Measurements from ENCODE around the gene KIAA1217. TPM values are rescaled to one million over a fixed set of nuclear protein-coding genes. Genes with fewer than 3 reads are reported as not detected.

Gene KIAA1217
- total RNA-seq, 2 experiments from 2014 or later = 0.31 to 1.1 TPM

- intact Hi-C loops (cut with micrococcal nuclease) = loop anchor here (1.0 to 10.0 kb wide), 4 partner anchors 121 to 1349 kb away; no protein-coding TSS in a partner anchor
- CTCF ChIA-PET = interaction anchor here (0.6 to 6.2 kb wide), 9 partner anchors 10 to 1189 kb away, joined by 3 to 45 read pairs (median 4); no protein-coding TSS in a partner anchor
- POLR2A ChIA-PET = no interaction called here
- Mint-ChIP-seq H3K27me3 (peaks cover 11% of the 10 kb centered on the region), H3K4me3 (no peak overlapping the region), H3K9me3 (peaks cover 4% of the 10 kb centered on the region), H3K4me1 (ENCODE audit: low read depth) (no peaks in the 10 kb centered on the region), H3K27ac (no peak overlapping the region), H3K36me3 (no peaks in the 10 kb centered on the region)
- peak; percentile 56 for DNase-seq
Observed at GRCh38 chr10:24503461-24504320, 294.8 kb downstream of the KIAA1217 start.

GRCh38 chr10:24505759-24506158 is 296.8 kb downstream of the KIAA1217 start:
- Mint-ChIP-seq H3K9me3 (peaks cover 4% of the 10 kb centered on the region), H3K36me3 (no peaks in the 10 kb centered on the region), H3K27me3 (peaks cover 13% of the 10 kb centered on the region), H3K4me3 (no peak overlapping the region), H3K4me1 (ENCODE audit: low read depth) (no peaks in the 10 kb centered on the region), H3K27ac (no peak overlapping the region)
- no peak for DNase-seq
- POLR2A ChIA-PET = no interaction called here
- CTCF ChIA-PET = interaction anchor here (6.2 kb wide), 1 partner anchor 13 kb away, joined by 45 read pairs; no protein-coding TSS in a partner anchor
- intact Hi-C loops (cut with micrococcal nuclease) = loop anchor here (10.0 kb wide), 1 partner anchor 1351 kb away; no protein-coding TSS in a partner anchor

GRCh38 chr10:24513155-24513554 is 304.2 kb downstream of the KIAA1217 start:
- intact Hi-C loops (cut with micrococcal nuclease) = loop anchor here (10.0 kb wide), 1 partner anchor 308 kb away; the partner anchor contains the start of gene KIAA1217
- H3K9me3 Mint-ChIP-seq = no peaks in the 10 kb centered on the region
- DNase-seq = peak; percentile 27
- H3K36me3 Mint-ChIP-seq = no peaks in the 10 kb centered on the region
- no peak overlapping the region for H3K27ac Mint-ChIP-seq
- ChIA-PET POLR2A (no interaction called here), CTCF (no interaction called here)
- peaks cover 3% of the 10 kb centered on the region for H3K27me3 Mint-ChIP-seq
- no peaks in the 10 kb centered on the region for H3K4me1 Mint-ChIP-seq (ENCODE audit: low read depth)
- H3K4me3 Mint-ChIP-seq = no peak overlapping the region

GRCh38 chr10:24515481-24515880 is 306.5 kb downstream of the KIAA1217 start:
- Mint-ChIP-seq H3K27me3 (peaks cover 10% of the 10 kb centered on the region), H3K36me3 (no peaks in the 10 kb centered on the region), H3K4me1 (ENCODE audit: low read depth) (peaks cover 11% of the 10 kb centered on the region), H3K4me3 (no peak overlapping the region), H3K9me3 (no peaks in the 10 kb centered on the region), H3K27ac (no peak overlapping the region)
- ChIA-PET CTCF (interaction anchor here (2.0 kb wide), 1 partner anchor 11 kb away, joined by 5 read pairs; no protein-coding TSS in a partner anchor), POLR2A (no interaction called here)
- intact Hi-C loops (cut with micrococcal nuclease) = loop anchor here (5.0 to 10.0 kb wide), 2 partner anchors 153 to 311 kb away; partner anchors contain the start of gene KIAA1217
- DNase-seq = no peak

- no peak for DNase-seq
- H3K36me3 Mint-ChIP-seq = no peaks in the 10 kb centered on the region
- CTCF ChIA-PET = interaction anchor here (0.5 to 4.4 kb wide), 14 partner anchors 8 to 525 kb away, joined by 3 to 45 read pairs (median 3); no protein-coding TSS in a partner anchor
- H3K9me3 Mint-ChIP-seq = no peaks in the 10 kb centered on the region
- H3K4me1 Mint-ChIP-seq (ENCODE audit: low read depth) = peaks cover 11% of the 10 kb centered on the region
- H3K27ac Mint-ChIP-seq = no peak overlapping the region
- intact Hi-C loops (cut with micrococcal nuclease) = loop anchor here (5.0 to 10.0 kb wide), 2 partner anchors 156 to 314 kb away; partner anchors contain the start of gene KIAA1217
- POLR2A ChIA-PET = no interaction called here
- H3K27me3 Mint-ChIP-seq = peaks cover 7% of the 10 kb centered on the region
- H3K4me3 Mint-ChIP-seq = no peak overlapping the region
Observed at GRCh38 chr10:24518411-24518810, 309.5 kb downstream of the KIAA1217 start.

- Mint-ChIP-seq H3K36me3 (no peaks in the 10 kb centered on the region), H3K27ac (no peak overlapping the region), H3K4me1 (ENCODE audit: low read depth) (peaks cover 11% of the 10 kb centered on the region), H3K4me3 (no peak overlapping the region), H3K9me3 (no peaks in the 10 kb centered on the region), H3K27me3 (peaks cover 7% of the 10 kb centered on the region)
- intact Hi-C loops (cut with micrococcal nuclease) = loop anchor here (1.0 to 10.0 kb wide), 3 partner anchors 157 to 525 kb away; partner anchors contain the start of gene KIAA1217
- DNase-seq = peak; percentile 46
- ChIA-PET POLR2A (no interaction called here), CTCF (interaction anchor here (0.7 to 4.4 kb wide), 20 partner anchors 9 to 561 kb away, joined by 3 to 45 read pairs (median 3); no protein-coding TSS in a partner anchor)
Observed at GRCh38 chr10:24518981-24519597, 310.2 kb downstream of the KIAA1217 start.

GRCh38 chr10:24519950-24520349 is 311.0 kb downstream of the KIAA1217 start:
- peaks cover 7% of the 10 kb centered on the region for H3K27me3 Mint-ChIP-seq
- H3K4me1 Mint-ChIP-seq (ENCODE audit: low read depth) = peaks cover 11% of the 10 kb centered on the region
- peak; percentile 54 for DNase-seq
- no peak overlapping the region for H3K27ac Mint-ChIP-seq
- H3K36me3 Mint-ChIP-seq = no peaks in the 10 kb centered on the region
- H3K4me3 Mint-ChIP-seq = peak overlapping the region; percentile 31
- ChIA-PET CTCF (interaction anchor here (0.6 to 4.4 kb wide), 16 partner anchors 10 to 560 kb away, joined by 3 to 45 read pairs (median 4); no protein-coding TSS in a partner anchor), POLR2A (no interaction called here)
- intact Hi-C loops (cut with micrococcal nuclease) = loop anchor here (1.0 to 10.0 kb wide), 3 partner anchors 158 to 526 kb away; partner anchors contain the start of gene KIAA1217
- no peaks in the 10 kb centered on the region for H3K9me3 Mint-ChIP-seq

GRCh38 chr10:24524314-24524713 is 315.4 kb downstream of the KIAA1217 start:
- no peak overlapping the region for H3K27ac Mint-ChIP-seq
- POLR2A ChIA-PET = no interaction called here
- no peak overlapping the region for H3K4me3 Mint-ChIP-seq
- peaks cover 4% of the 10 kb centered on the region for H3K27me3 Mint-ChIP-seq
- intact Hi-C loops (cut with micrococcal nuclease) = no loop called here
- no peak for DNase-seq
- no peaks in the 10 kb centered on the region for H3K9me3 Mint-ChIP-seq
- peaks cover 6% of the 10 kb centered on the region for H3K4me1 Mint-ChIP-seq (ENCODE audit: low read depth)
- H3K36me3 Mint-ChIP-seq = no peaks in the 10 kb centered on the region
- CTCF ChIA-PET = no interaction called here

GRCh38 chr10:24526085-24526649 is 317.2 kb downstream of the KIAA1217 start:
- Mint-ChIP-seq H3K27ac (no peak overlapping the region), H3K9me3 (no peaks in the 10 kb centered on the region), H3K4me1 (ENCODE audit: low read depth) (no peaks in the 10 kb centered on the region), H3K27me3 (peaks cover 1% of the 10 kb centered on the region), H3K36me3 (no peaks in the 10 kb centered on the region), H3K4me3 (no peak overlapping the region)
- POLR2A ChIA-PET = no interaction called here
- intact Hi-C loops (cut with micrococcal nuclease) = no loop called here
- no peak for DNase-seq
- CTCF ChIA-PET = no interaction called here

GRCh38 chr10:24528946-24529345 is 320.0 kb downstream of the KIAA1217 start:
- no peaks in the 10 kb centered on the region for H3K4me1 Mint-ChIP-seq (ENCODE audit: low read depth)
- ChIA-PET POLR2A (no interaction called here), CTCF (interaction anchor here (1.1 kb wide), 1 partner anchor 534 kb away, joined by 4 read pairs; no protein-coding TSS in a partner anchor)
- H3K9me3 Mint-ChIP-seq = no peaks in the 10 kb centered on the region
- no peak for DNase-seq
- H3K27ac Mint-ChIP-seq = no peak overlapping the region
- H3K4me3 Mint-ChIP-seq = no peak overlapping the region
- intact Hi-C loops (cut with micrococcal nuclease) = no loop called here
- H3K27me3 Mint-ChIP-seq = peaks cover 1% of the 10 kb centered on the region
- no peaks in the 10 kb centered on the region for H3K36me3 Mint-ChIP-seq

GRCh38 chr10:24531439-24531838 is 322.5 kb downstream of the KIAA1217 start:
- CTCF ChIA-PET = no interaction called here
- Mint-ChIP-seq H3K27me3 (peaks cover 1% of the 10 kb centered on the region), H3K36me3 (no peaks in the 10 kb centered on the region), H3K27ac (no peak overlapping the region), H3K9me3 (no peaks in the 10 kb centered on the region), H3K4me3 (no peak overlapping the region), H3K4me1 (ENCODE audit: low read depth) (no peaks in the 10 kb centered on the region)
- POLR2A ChIA-PET = no interaction called here
- intact Hi-C loops (cut with micrococcal nuclease) = no loop called here
- DNase-seq = no peak

- peaks cover 1% of the 10 kb centered on the region for H3K27me3 Mint-ChIP-seq
- intact Hi-C loops (cut with micrococcal nuclease) = no loop called here
- no peak overlapping the region for H3K4me3 Mint-ChIP-seq
- CTCF ChIA-PET = interaction anchor here (0.7 kb wide), 2 partner anchors 14 to 18 kb away, joined by 3 read pairs; no protein-coding TSS in a partner anchor
- no peak for DNase-seq
- POLR2A ChIA-PET = no interaction called here
- no peak overlapping the region for H3K27ac Mint-ChIP-seq
- H3K36me3 Mint-ChIP-seq = no peaks in the 10 kb centered on the region
- no peaks in the 10 kb centered on the region for H3K4me1 Mint-ChIP-seq (ENCODE audit: low read depth)
- no peaks in the 10 kb centered on the region for H3K9me3 Mint-ChIP-seq
Observed at GRCh38 chr10:24533981-24534380, 325.0 kb downstream of the KIAA1217 start.

All from activated CD4-positive, alpha-beta memory T cell treated with anti-CD3 and anti-CD28 coated beads for 36 hours (primary cell).